Measurements from ENCODE around the gene VCPKMT.

GRCh38 chr14:50068496-50068895, 47.9 kb downstream of the VCPKMT start:
- no peak for TF ChIP-seq CTCF (IDR thresholded peaks at IDR 0.05)
- no peak for TF ChIP-seq ZFX (IDR thresholded peaks at IDR 0.05; ENCODE audit: borderline replicate concordance)

All from 22Rv1 (cell line).